Medulla oblongata (tissue), 1 donor: ENCODE results near the gene SEC24B.
"Not testable (repeated sequence)": the region's sequence is repeated elsewhere in the genome, so short reads cannot be mapped to it uniquely, and the experiment has no call there.

Experiments used
- DNase-seq: peaks from one replicate; pipeline ENCODE4 v3.0.0-alpha.2; 2015; ENCODE audit errors: extremely low spot score

Gene SEC24B

GRCh38 chr4:109432696-109433095 is 919 bp upstream of the SEC24B start:
- DNase-seq = no peak

- DNase-seq = peak; percentile 52
Measured at GRCh38 chr4:109434007-109434971, 674 bp downstream of the SEC24B start.

- DNase-seq = no peak
Measured at GRCh38 chr4:109435635-109436034, 2.0 kb downstream of the SEC24B start.

- DNase-seq = no peak
Measured at GRCh38 chr4:109436504-109436903, 2.9 kb downstream of the SEC24B start.

- DNase-seq = no peak
Measured at GRCh38 chr4:109440948-109441347, 7.3 kb downstream of the SEC24B start.

GRCh38 chr4:109441862-109442458 is 8.3 kb downstream of the SEC24B start:
- no peak for DNase-seq

GRCh38 chr4:109444182-109444844 is 10.7 kb downstream of the SEC24B start:
- DNase-seq = no peak

GRCh38 chr4:109447278-109447677 is 13.7 kb downstream of the SEC24B start:
- DNase-seq = no peak

- no peak for DNase-seq
Measured at GRCh38 chr4:109451544-109452273, 18.1 kb downstream of the SEC24B start.

- not testable (repeated sequence) for DNase-seq
Measured at GRCh38 chr4:109453110-109453509, 19.5 kb downstream of the SEC24B start.

GRCh38 chr4:109462297-109462696 is 28.7 kb downstream of the SEC24B start:
- DNase-seq = peak; percentile 56

- no peak for DNase-seq
Measured at GRCh38 chr4:109462802-109463201, 29.2 kb downstream of the SEC24B start.

GRCh38 chr4:109465069-109465468 is 31.5 kb downstream of the SEC24B start:
- DNase-seq = peak; percentile 60

GRCh38 chr4:109469915-109470314 is 36.3 kb downstream of the SEC24B start:
- DNase-seq = no peak

GRCh38 chr4:109472343-109472761 is 38.7 kb downstream of the SEC24B start:
- DNase-seq = no peak

GRCh38 chr4:109473824-109474223 is 40.2 kb downstream of the SEC24B start:
- DNase-seq = no peak

- no peak for DNase-seq
Measured at GRCh38 chr4:109486007-109486406, 52.4 kb downstream of the SEC24B start.

- no peak for DNase-seq
Measured at GRCh38 chr4:109494563-109494962, 60.9 kb downstream of the SEC24B start.

- DNase-seq = no peak
Measured at GRCh38 chr4:109495514-109495913, 61.9 kb downstream of the SEC24B start.

GRCh38 chr4:109496875-109497274 is 63.3 kb downstream of the SEC24B start:
- no peak for DNase-seq

GRCh38 chr4:109497511-109497910 is 63.9 kb downstream of the SEC24B start:
- peak; percentile 16 for DNase-seq

- DNase-seq = no peak
Measured at GRCh38 chr4:109499513-109499912, 65.9 kb downstream of the SEC24B start.
